HFF-Myc (cell line): ENCODE data around the gene FRMD4B.

Experiments used
- DNase-seq: peaks from one replicate; pipeline ENCODE4 v3.0.0-alpha.2; 2011; ENCODE audit warnings: low read depth; ENCODE audit errors: extremely low read depth
- H3K4me3 ChIP-seq: replicated peaks from 2 replicates; pipeline ENCODE4 v1.5.1; 2011; ENCODE audit warnings: low read depth, mild to moderate bottlenecking, control low read depth, low read length
- CTCF ChIP-seq: IDR thresholded peaks from 2 replicates; pipeline ENCODE4 v1.5.1; 2012; ENCODE audit warnings: mild to moderate bottlenecking, low read depth, low read length, control low read depth; ENCODE audit errors: missing control alignments

FRMD4B gene

GRCh38 chr3:69379661-69380060, 6.2 kb downstream of the FRMD4B start:
- no peak for TF ChIP-seq CTCF
- H3K4me3 ChIP-seq: no peak overlapping the region
- DNase-seq: no peak

GRCh38 chr3:69378112-69378802, 7.6 kb downstream of the FRMD4B start:
- no peak for DNase-seq
- TF ChIP-seq CTCF: no peak
- no peak overlapping the region for H3K4me3 ChIP-seq

GRCh38 chr3:69377262-69377661, 8.6 kb downstream of the FRMD4B start:
- no peak for TF ChIP-seq CTCF
- no peak overlapping the region for H3K4me3 ChIP-seq
- no peak for DNase-seq

- H3K4me3 ChIP-seq: no peak overlapping the region
- no peak for TF ChIP-seq CTCF
- no peak for DNase-seq
Observed at GRCh38 chr3:69376731-69377130, 9.2 kb downstream of the FRMD4B start.

GRCh38 chr3:69371816-69372215, 14.1 kb downstream of the FRMD4B start:
- no peak overlapping the region for H3K4me3 ChIP-seq
- DNase-seq: no peak
- TF ChIP-seq CTCF: no peak

GRCh38 chr3:69370901-69371301, 15.0 kb downstream of the FRMD4B start:
- no peak overlapping the region for H3K4me3 ChIP-seq
- DNase-seq: no peak
- no peak for TF ChIP-seq CTCF
